Activated CD4-positive, CD25-positive, alpha-beta regulatory T cell treated with anti-CD3 and anti-CD28 coated beads, Interleukin-2, amount 50 U/mL, for 16 hours (primary cell): ENCODE data around the gene CALML4.
"Not testable (repeated sequence)": the region's sequence is repeated elsewhere in the genome, so short reads cannot be mapped to it uniquely, and the experiment has no call there.

ENCODE experiments used
- DNase-seq: peaks from one replicate; pipeline ENCODE4 v3.0.0-alpha.2; 2020; ENCODE audit warnings: low read depth, low spot score

CALML4 gene

GRCh38 chr15:68191555-68191954, 13.6 kb downstream of the CALML4 start:
- DNase-seq, result no peak

GRCh38 chr15:68190048-68190447, 15.1 kb downstream of the CALML4 start:
- no peak for DNase-seq

- DNase-seq, result no peak
Measured at GRCh38 chr15:68188647-68189046, 16.5 kb downstream of the CALML4 start.

GRCh38 chr15:68187559-68187958, 17.6 kb downstream of the CALML4 start:
- DNase-seq, result no peak

GRCh38 chr15:68186671-68187397, 18.3 kb downstream of the CALML4 start:
- DNase-seq, result no peak

GRCh38 chr15:68184616-68185480, 20.3 kb downstream of the CALML4 start:
- no peak for DNase-seq

- no peak for DNase-seq
Measured at GRCh38 chr15:68183616-68184315, 21.4 kb downstream of the CALML4 start.

- no peak for DNase-seq
Measured at GRCh38 chr15:68177742-68178141, 27.4 kb downstream of the CALML4 start.

- no peak for DNase-seq
Measured at GRCh38 chr15:68176601-68177000, 28.5 kb downstream of the CALML4 start.

- DNase-seq, result no peak
Measured at GRCh38 chr15:68175526-68175925, 29.6 kb downstream of the CALML4 start.

- DNase-seq, result no peak
Measured at GRCh38 chr15:68173119-68173518, 32.0 kb downstream of the CALML4 start.

GRCh38 chr15:68172037-68172436, 33.1 kb downstream of the CALML4 start:
- not testable (repeated sequence) for DNase-seq

- no peak for DNase-seq
Measured at GRCh38 chr15:68166847-68167246, 38.3 kb downstream of the CALML4 start.

GRCh38 chr15:68163191-68163590, 41.9 kb downstream of the CALML4 start:
- no peak for DNase-seq

- no peak for DNase-seq
Measured at GRCh38 chr15:68158046-68158628, 47.0 kb downstream of the CALML4 start.

- DNase-seq, result no peak
Measured at GRCh38 chr15:68157074-68157473, 48.1 kb downstream of the CALML4 start.

- DNase-seq, result no peak
Measured at GRCh38 chr15:68154923-68155559, 50.1 kb downstream of the CALML4 start.

GRCh38 chr15:68152342-68152741, 52.8 kb downstream of the CALML4 start:
- DNase-seq, result no peak

- DNase-seq, result no peak
Measured at GRCh38 chr15:68151277-68151676, 53.9 kb downstream of the CALML4 start.

- no peak for DNase-seq
Measured at GRCh38 chr15:68150187-68150586, 54.9 kb downstream of the CALML4 start.

GRCh38 chr15:68149059-68149458, 56.1 kb downstream of the CALML4 start:
- no peak for DNase-seq
